Germinal center (tissue), 1 donor: ENCODE results near the gene NTSR1.
A peak's percentile ranks its signal among the peaks of the same experiment; 100 is the strongest.

ENCODE experiments used
- DNase-seq: peaks from one replicate; pipeline ENCODE4 v3.0.0; 2012; ENCODE audit warnings: mixed read lengths, low spot score

Gene NTSR1

DNA sequence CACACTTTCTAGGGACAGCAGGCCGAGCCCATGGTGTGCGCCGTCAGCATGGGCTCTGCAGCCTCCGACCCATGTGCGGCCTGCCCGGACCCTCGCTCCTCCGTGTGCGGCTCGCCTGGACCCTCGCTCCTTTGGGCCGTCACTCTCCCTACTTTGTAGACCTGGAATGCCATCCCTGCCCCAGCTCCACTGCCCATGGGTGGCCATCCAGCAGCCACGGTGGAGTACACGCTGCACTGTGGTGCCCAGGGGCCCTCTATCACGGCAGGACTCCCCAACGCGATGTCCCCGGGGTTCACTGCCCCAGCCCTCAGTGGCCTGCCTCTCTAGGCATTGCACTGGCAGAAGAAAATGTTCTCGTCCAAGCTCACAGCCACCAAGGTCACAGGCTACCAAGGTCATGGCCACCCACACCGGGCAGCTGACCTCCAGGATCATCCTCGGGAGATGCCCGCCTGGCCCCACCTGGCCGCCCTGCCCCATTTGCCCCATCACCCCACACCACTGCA is 63.5 kb downstream of the NTSR1 start:
- DNase-seq: no peak

GRCh38 chr20:62772619-62772989 is 64.0 kb downstream of the NTSR1 start:
- no peak for DNase-seq

DNA sequence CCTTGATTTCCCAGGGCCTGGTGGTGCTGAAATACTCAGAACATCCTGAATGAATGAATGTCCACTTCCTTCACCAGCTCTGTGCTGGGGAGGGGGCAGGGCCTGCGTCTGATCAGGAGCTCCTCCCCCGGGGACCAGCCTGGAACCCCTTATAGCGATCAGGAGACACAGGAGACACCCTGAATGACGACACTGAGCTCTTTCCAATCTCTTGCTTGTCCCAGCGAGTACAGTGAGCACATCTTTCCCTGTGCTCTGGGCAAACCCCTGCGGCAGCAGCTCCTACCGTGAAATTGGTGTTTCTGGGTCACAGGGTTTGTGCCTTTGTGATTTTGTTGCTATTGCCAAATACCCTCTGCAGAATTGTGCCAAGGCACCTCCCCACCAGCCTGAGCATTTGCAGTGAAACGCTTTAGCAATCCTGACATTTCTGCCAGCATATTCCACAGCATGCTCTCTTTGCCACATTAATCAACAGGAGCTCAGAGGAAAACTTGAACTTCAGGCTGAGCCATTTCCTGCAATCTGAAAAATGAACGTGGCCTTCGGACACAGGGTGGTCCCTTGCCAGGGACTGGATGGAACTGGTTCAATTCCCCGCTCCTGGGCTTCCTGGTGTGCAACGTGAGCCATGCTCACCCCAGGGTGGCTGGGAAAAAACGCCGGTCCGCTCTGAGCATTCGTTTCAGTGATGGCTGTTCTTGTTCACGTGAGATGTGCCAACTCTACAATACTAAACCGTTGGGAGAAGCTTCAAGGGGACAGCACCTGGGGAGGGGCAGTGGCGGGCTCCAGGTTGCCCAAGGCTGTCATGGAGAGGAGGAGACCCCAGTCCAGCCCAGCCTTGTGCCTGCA is 64.6 kb downstream of the NTSR1 start:
- DNase-seq: no peak

- no peak for DNase-seq
These were observed 65.4 kb downstream of the NTSR1 start for GRCh38 chr20:62773845-62774714.

DNA sequence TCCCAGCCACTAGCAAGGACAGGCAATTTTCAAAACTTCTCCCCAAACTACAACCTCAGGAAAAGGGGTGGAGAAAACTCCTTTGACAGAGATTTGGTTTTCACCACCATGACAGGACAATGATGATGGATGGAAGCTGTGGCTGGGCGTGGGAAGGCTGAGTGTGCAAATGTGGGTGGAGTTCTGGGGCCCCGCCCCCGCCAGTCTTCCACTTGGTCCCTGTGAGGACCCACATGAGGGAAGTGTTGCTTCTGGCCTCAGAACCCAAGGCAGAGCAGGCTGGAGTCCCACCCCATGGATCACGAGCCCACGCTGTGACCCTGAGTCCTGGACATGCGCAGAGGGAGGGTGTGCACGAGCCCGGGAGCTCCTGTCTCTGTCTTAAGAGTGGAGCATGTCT is 66.1 kb downstream of the NTSR1 start:
- DNase-seq: no peak

GRCh38 chr20:62775206-62775605 is 66.6 kb downstream of the NTSR1 start:
- no peak for DNase-seq

- no peak for DNase-seq
These were observed 67.5 kb downstream of the NTSR1 start for GRCh38 chr20:62776035-62776691.

- DNase-seq: peak; percentile 61
These were observed 68.3 kb downstream of the NTSR1 start for GRCh38 chr20:62776692-62777527.

DNA sequence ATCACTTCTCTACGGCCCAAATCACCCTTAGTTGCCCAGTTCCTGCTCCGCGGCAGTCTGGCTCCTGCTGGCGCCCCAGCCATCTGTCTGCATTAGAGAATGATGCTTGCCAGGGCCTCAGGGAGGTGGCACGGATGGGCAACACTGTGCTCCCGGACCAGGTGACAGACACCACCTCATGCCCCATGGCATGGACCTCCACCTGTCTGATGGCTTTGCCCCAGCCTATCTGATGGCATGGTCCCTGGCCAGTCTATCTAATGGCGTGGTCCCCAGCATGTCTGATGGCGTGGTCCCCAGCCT is 68.8 kb downstream of the NTSR1 start:
- DNase-seq: no peak

DNA sequence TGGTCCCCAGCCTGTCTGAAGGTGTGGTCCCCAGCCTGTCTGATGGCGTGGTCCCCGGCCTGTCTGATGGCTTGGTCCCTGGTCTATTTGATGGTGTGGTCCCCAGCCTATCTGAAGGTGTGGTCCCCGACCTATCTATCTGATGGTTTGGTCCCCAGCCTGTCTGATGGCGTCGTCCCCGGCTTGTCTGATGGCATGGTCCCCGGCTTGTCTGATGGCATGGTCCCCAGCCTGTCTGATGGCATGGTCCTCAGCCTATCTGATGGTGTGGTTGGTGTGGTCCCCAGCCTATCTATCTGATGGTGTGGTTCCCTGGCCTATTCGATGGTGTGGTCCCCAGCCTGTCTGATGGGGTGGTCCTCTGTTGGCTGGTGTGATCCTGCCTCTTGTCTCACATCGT is 69.4 kb downstream of the NTSR1 start:
- no peak for DNase-seq

DNA sequence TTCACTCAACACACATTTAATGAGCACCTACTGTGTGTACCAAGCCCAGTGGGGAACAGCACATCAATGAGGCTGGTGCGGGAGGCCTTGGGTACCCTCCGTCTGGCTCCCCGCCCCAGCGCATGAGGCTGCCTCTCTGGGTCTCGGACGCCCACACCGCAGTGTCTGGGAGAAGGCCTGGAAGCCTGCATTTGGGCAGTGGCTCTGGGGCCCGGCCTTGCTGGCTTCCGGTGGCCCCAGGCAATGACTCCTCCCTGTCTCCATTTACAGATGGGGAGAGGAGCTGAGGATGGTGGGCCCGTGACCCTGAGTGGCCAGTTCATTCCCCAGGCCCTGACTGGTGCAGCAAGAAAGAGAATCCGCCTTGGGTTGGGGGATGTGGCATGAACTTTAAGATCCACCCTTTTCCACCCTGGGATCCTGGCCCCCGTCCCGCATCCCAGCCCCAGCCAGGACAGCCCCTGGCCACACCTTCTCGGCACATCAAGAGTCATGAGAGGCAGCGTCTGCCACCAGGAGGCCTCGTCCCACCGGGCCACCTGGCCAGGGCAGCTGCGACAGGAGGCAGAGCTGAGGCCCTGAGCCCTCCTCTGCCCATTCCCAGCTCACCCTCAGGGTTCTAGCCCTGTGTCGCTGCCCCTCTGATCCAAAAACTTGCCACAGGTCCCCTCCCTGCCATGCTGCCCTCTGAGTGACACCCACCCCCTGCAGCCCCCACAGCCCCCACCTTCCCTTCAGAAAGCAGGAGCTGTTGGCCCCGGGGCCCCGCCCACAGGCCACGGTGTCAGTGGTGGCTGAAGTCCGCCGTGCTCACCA is 70.2 kb downstream of the NTSR1 start:
- DNase-seq: no peak

DNA sequence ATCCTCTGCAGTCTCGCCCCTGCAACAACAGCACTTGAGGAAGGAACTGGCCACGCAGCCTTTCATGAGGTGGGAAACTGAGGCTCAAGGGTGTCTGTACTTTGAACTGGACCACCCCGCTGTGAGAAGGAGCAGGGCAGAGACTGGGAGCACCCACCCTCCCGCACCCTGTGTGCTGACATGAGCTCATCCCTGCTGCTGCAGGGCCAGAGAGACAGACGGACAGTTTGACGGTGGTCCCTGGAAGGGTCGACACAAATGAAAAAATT is 70.7 kb downstream of the NTSR1 start:
- no peak for DNase-seq

- no peak for DNase-seq
These were observed 71.6 kb downstream of the NTSR1 start for GRCh38 chr20:62780204-62780603.

- no peak for DNase-seq
These were observed 72.1 kb downstream of the NTSR1 start for GRCh38 chr20:62780696-62781095.

DNA sequence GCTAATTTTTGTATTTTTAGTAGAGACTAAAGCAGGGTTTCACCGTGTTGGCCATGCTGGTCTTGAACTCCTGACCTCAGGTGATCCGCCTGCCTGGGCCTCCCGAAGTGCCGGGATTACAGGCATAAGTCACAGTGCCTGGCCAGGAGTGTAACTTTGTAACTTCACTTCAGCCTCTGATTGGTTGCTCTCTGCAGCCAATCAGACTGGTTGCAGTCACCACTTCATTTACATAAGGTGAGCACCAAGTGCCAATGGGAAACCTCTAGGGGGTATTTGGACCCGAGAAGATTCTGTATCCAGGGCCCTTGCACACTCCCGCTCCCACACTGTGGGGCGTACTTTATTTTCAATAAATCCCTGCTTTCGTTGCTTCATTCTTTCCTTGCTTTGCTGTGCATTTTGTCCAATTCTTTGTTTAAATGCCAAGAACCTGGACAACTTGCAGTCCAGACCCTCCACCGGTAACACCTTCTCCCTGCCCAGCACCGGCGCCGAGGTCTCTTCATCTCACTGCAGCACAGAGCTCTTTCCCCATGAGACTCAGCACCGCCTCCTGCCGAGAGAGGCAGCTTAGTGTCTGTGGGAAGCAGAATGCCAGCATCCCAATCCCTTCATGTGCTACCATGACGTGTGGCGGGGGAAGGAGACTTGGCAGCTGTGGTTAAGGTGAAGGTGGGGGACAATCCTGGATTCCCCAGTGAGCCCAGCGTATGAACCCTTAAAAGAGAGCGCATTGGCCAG is 73.7 kb downstream of the NTSR1 start:
- DNase-seq: no peak

GRCh38 chr20:62782893-62783278 is 74.2 kb downstream of the NTSR1 start:
- no peak for DNase-seq

GRCh38 chr20:62784497-62784896 is 75.9 kb downstream of the NTSR1 start:
- DNase-seq: no peak

DNA sequence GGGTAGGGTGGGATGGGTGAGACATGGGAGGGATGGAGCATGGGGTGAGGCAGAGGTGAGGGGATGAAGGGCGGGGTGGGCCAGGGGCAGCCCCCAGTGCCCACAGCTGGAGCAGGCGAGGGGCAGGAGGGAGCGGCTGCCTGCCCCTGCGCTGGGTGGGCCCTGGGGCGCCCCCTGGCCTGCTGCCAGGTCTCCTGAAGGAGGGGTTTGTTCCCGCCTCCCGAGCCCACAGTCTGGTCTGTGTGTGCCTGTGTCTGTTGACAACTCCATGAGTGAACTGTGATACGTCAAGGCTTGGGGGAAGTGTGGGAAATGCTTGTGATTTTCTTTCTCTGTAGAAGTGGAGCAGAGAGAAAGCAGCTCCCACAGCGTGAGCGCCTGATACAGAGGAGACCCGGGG is 76.8 kb downstream of the NTSR1 start:
- DNase-seq: no peak

GRCh38 chr20:62786157-62786556 is 77.5 kb downstream of the NTSR1 start:
- DNase-seq: no peak

DNA sequence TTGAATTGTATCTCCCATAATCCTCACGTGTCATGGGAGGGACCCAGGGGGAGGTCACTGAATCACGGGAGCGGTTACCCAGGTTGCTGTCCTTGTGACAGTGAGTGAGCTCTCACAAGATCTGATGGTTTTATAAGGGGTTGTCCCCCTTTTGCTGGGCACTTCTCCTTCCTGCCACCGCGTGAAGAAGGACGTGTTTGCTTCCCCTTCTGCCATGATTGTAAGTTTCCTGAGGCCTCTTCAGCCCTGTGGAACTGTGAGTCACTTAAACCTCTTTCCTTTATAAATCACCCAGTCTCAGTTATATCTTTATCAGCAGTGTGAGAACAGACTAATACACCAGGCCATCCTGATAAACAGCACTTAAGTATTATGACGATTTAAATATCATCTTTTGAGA is 78.7 kb downstream of the NTSR1 start:
- no peak for DNase-seq

DNA sequence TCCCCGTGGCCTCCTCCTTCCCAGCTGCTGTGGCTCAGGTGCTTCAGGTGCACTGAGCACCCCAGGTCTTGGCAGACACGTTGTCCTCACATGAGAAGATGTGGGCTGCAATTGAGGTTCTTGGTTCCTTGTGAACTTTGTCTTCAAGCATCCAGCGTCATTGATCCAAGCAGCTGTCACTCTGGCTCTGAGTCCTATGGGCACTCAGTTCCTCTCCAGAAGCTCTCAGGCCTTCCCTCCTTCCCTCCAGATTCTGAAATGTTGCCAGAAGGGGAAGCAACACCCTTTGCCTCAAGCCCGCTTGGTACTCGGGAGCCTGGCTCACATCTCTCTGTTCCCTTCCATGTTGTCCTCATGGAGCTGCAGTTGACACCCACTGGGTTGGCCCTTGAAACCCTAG is 79.2 kb downstream of the NTSR1 start:
- DNase-seq: no peak
